Upper lobe of left lung (tissue), 4 donors: Measurements from ENCODE around the gene MSRB1.

ENCODE experiments used
- CTCF ChIP-seq, 6 experiments: fragments of 450-650 bp in 4 of 6; fragments of 200-600 bp in 2 of 6; sonication (generic) in 2 of 6; IDR thresholded peaks; one replicate each; pipeline ENCODE4 v1.5.1; 2016 to 2019; ENCODE audit warnings: antibody characterized with exemption in 6 of 6
- POLR2A ChIP-seq, 4 donors: fragments of 450-650 bp; IDR thresholded peaks; one replicate each; pipeline ENCODE4 v1.5.1; 2016 to 2017; ENCODE audit warnings: antibody characterized with exemption in 4 of 4, mild to moderate bottlenecking in 2 of 4

GRCh38 chr16:1929578-1930337, 13.2 kb downstream of the MSRB1 start:
- TF ChIP-seq CTCF (IDR thresholded peaks at IDR 0.05), result peak; percentile 100
- TF ChIP-seq POLR2A (IDR thresholded peaks at IDR 0.05), result peak in 1 of 4 donors; percentile 67
